Measurements from ENCODE around the gene TJP3. TPM values are rescaled to one million over a fixed set of nuclear protein-coding genes. Genes with fewer than 3 reads are reported as not detected.

The TJP3 gene
- total and polyA plus RNA-seq, 2 donors from 2014 or later = 26.5 to 32.5 TPM

GRCh38 chr19:3660493-3661219 lies 47.5 kb upstream of the TJP3 start:
- H3K9me3 ChIP-seq (ENCODE audit: control insufficient read depth in 2 of 3, insufficient read depth in 1 of 3, low read length in 3 of 3) = no peaks in the 10 kb centered on the region
- H3K27me3 ChIP-seq (ENCODE audit: control insufficient read depth, insufficient read depth, low read length) = no peaks in the 10 kb centered on the region
- H3K9ac ChIP-seq (ENCODE audit: low read length in 3 of 3) = no peak overlapping the region
- intact Hi-C loops (cut with DNase I) = no loop called here
- DNase-seq (no peak), FAIRE-seq (no peak)
- H3K4me1 ChIP-seq (ENCODE audit: control insufficient read depth in 2 of 3, insufficient read depth in 2 of 3, low read depth in 1 of 3, low read length in 3 of 3) = no peaks in the 10 kb centered on the region
- H3K36me3 ChIP-seq (ENCODE audit: control insufficient read depth in 2 of 3, insufficient read depth in 3 of 3, low read length in 3 of 3) = peaks cover 4 to 19% (median 8%) of the 10 kb centered on the region in 3 donors
- TF ChIP-seq CTCF (IDR thresholded peaks at IDR 0.05; ENCODE audit: borderline replicate concordance, extremely low read depth, insufficient read depth) = no peak
- H3K27ac ChIP-seq (ENCODE audit: low read depth in 2 of 2, low read length in 2 of 2) = no peak overlapping the region
- H3K4me3 ChIP-seq (ENCODE audit: low read length in 3 of 3) = no peak overlapping the region

GRCh38 chr19:3661284-3662238 lies 46.6 kb upstream of the TJP3 start:
- peaks cover 4 to 19% (median 8%) of the 10 kb centered on the region in 3 donors for H3K36me3 ChIP-seq (ENCODE audit: control insufficient read depth in 2 of 3, insufficient read depth in 3 of 3, low read length in 3 of 3)
- H3K27ac ChIP-seq (ENCODE audit: low read depth in 2 of 2, low read length in 2 of 2) = no peak overlapping the region
- FAIRE-seq (no peak), DNase-seq (no peak)
- no peaks in the 10 kb centered on the region for H3K9me3 ChIP-seq (ENCODE audit: control insufficient read depth in 2 of 3, insufficient read depth in 1 of 3, low read length in 3 of 3)
- no peaks in the 10 kb centered on the region for H3K27me3 ChIP-seq (ENCODE audit: control insufficient read depth, insufficient read depth, low read length)
- H3K9ac ChIP-seq (ENCODE audit: low read length in 3 of 3) = no peak overlapping the region
- no peaks in the 10 kb centered on the region for H3K4me1 ChIP-seq (ENCODE audit: control insufficient read depth in 2 of 3, insufficient read depth in 2 of 3, low read depth in 1 of 3, low read length in 3 of 3)
- H3K4me3 ChIP-seq (ENCODE audit: low read length in 3 of 3) = no peak overlapping the region
- intact Hi-C loops (cut with DNase I) = no loop called here
- TF ChIP-seq CTCF (IDR thresholded peaks at IDR 0.05; ENCODE audit: borderline replicate concordance, extremely low read depth, insufficient read depth) = no peak

- FAIRE-seq = no peak
- intact Hi-C loops (cut with DNase I) = no loop called here
- no peak for TF ChIP-seq CTCF (IDR thresholded peaks at IDR 0.05; ENCODE audit: borderline replicate concordance, extremely low read depth, insufficient read depth)
- Histone ChIP-seq H3K4me1 (ENCODE audit: control insufficient read depth in 2 of 3, insufficient read depth in 2 of 3, low read depth in 1 of 3, low read length in 3 of 3) (peaks cover 0 to 4% (median 0%) of the 10 kb centered on the region in 3 donors), H3K9me3 (ENCODE audit: control insufficient read depth in 2 of 3, insufficient read depth in 1 of 3, low read length in 3 of 3) (no peaks in the 10 kb centered on the region), H3K36me3 (ENCODE audit: control insufficient read depth in 2 of 3, insufficient read depth in 3 of 3, low read length in 3 of 3) (peaks cover 2 to 13% (median 5%) of the 10 kb centered on the region in 3 donors), H3K4me3 (ENCODE audit: low read length in 3 of 3) (no peak overlapping the region), H3K27ac (ENCODE audit: low read depth in 2 of 2, low read length in 2 of 2) (no peak overlapping the region), H3K9ac (ENCODE audit: low read length in 3 of 3) (no peak overlapping the region), H3K27me3 (ENCODE audit: control insufficient read depth, insufficient read depth, low read length) (no peaks in the 10 kb centered on the region)
- DNase-seq = no peak
Observed at GRCh38 chr19:3663838-3664237, 44.3 kb upstream of the TJP3 start.
